OCI-LY1 (cell line): ENCODE measurements around the gene CNTNAP5.

ENCODE experiments used
- EZH2 ChIP-seq: fragments of 200-600 bp; sonication (generic), shearing (Covaris generic); IDR thresholded peaks from 2 replicates; pipeline ENCODE4 v1.8.0; 2017; ENCODE audit warnings: borderline replicate concordance, mixed run types, mild to moderate bottlenecking, antibody characterized with exemption, low read length, moderate library complexity, mixed read lengths
- TF ChIP-seq, protein P1 (sequence below): fragments of 200-600 bp; sonication (generic), shearing (Covaris generic); IDR thresholded peaks from 2 replicates; pipeline ENCODE4 v1.5.1; 2017; ENCODE audit warnings: mild to moderate bottlenecking, antibody characterized with exemption, low read length, moderate library complexity, mixed read lengths

GRCh38 chr2:124570872-124571271, 545.8 kb downstream of the CNTNAP5 start:
- TF ChIP-seq EZH2, result no peak
- TF ChIP-seq, protein P1, sequence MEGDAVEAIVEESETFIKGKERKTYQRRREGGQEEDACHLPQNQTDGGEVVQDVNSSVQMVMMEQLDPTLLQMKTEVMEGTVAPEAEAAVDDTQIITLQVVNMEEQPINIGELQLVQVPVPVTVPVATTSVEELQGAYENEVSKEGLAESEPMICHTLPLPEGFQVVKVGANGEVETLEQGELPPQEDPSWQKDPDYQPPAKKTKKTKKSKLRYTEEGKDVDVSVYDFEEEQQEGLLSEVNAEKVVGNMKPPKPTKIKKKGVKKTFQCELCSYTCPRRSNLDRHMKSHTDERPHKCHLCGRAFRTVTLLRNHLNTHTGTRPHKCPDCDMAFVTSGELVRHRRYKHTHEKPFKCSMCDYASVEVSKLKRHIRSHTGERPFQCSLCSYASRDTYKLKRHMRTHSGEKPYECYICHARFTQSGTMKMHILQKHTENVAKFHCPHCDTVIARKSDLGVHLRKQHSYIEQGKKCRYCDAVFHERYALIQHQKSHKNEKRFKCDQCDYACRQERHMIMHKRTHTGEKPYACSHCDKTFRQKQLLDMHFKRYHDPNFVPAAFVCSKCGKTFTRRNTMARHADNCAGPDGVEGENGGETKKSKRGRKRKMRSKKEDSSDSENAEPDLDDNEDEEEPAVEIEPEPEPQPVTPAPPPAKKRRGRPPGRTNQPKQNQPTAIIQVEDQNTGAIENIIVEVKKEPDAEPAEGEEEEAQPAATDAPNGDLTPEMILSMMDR, result no peak
